RKO (cell line): ENCODE results near the gene IL1A.
A peak's percentile ranks its signal among the peaks of the same experiment; 100 is the strongest.
"Not testable (repeated sequence)": the region's sequence is repeated elsewhere in the genome, so short reads cannot be mapped to it uniquely, and the experiment has no call there.

Experiments used
- DNase-seq: peaks from one replicate; pipeline ENCODE4 v3.0.0-alpha.2; 2016; ENCODE audit warnings: low spot score

The IL1A gene

GRCh38 chr2:112784199-112785189 lies at the start of gene IL1A:
Gene IL1A (minus strand): TSS chr2:112784493. CDS start chr2:112783770, 723 bp downstream.
- peak; percentile 70 for DNase-seq

GRCh38 chr2:112833976-112834375 lies 49.7 kb upstream of the IL1A start:
- DNase-seq: no peak

- not testable (repeated sequence) for DNase-seq
These were observed 49.3 kb upstream of the IL1A start for GRCh38 chr2:112833639-112833931.

- no peak for DNase-seq
These were observed 48.7 kb upstream of the IL1A start for GRCh38 chr2:112832841-112833638.

- no peak for DNase-seq
These were observed 47.9 kb upstream of the IL1A start for GRCh38 chr2:112831946-112832840.

GRCh38 chr2:112831513-112831845 lies 47.2 kb upstream of the IL1A start:
- no peak for DNase-seq

GRCh38 chr2:112830682-112831512 lies 46.6 kb upstream of the IL1A start:
- DNase-seq: no peak

- no peak for DNase-seq
These were observed 45.8 kb upstream of the IL1A start for GRCh38 chr2:112829961-112830681.

GRCh38 chr2:112829101-112829960 lies 45.0 kb upstream of the IL1A start:
- DNase-seq: no peak

- DNase-seq: no peak
These were observed 44.0 kb upstream of the IL1A start for GRCh38 chr2:112828251-112828691.

- no peak for DNase-seq
These were observed 43.4 kb upstream of the IL1A start for GRCh38 chr2:112827604-112828185.

GRCh38 chr2:112827009-112827408 lies 42.7 kb upstream of the IL1A start:
- no peak for DNase-seq

GRCh38 chr2:112825706-112826105 lies 41.4 kb upstream of the IL1A start:
- no peak for DNase-seq

GRCh38 chr2:112824694-112825085 lies 40.4 kb upstream of the IL1A start:
- no peak for DNase-seq

GRCh38 chr2:112821682-112822081 lies 37.4 kb upstream of the IL1A start:
- no peak for DNase-seq

GRCh38 chr2:112821142-112821541 lies 36.8 kb upstream of the IL1A start:
- no peak for DNase-seq

GRCh38 chr2:112820343-112820742 lies 36.0 kb upstream of the IL1A start:
- DNase-seq: no peak

- DNase-seq: no peak
These were observed 34.8 kb upstream of the IL1A start for GRCh38 chr2:112819081-112819480.
